GM06990 (cell line): ENCODE measurements around the gene TENT4B.

Source experiments
- DNase-seq: peaks from one replicate; pipeline ENCODE4 v3.0.0-alpha.2; 2011; ENCODE audit not compliant: insufficient read length; ENCODE audit errors: extremely low read depth
- H3K27me3 ChIP-seq: replicated peaks from 2 replicates; pipeline ENCODE4 v1.6.0; 2011; ENCODE audit warnings: low read length; ENCODE audit not compliant: control insufficient read depth, insufficient read depth
- H3K36me3 ChIP-seq: 2 replicates; pipeline ENCODE4 v1.5.1; 2011; ENCODE audit warnings: low read length; ENCODE audit not compliant: control insufficient read depth, insufficient read depth
- H3K4me3 ChIP-seq: replicated peaks from 2 replicates; pipeline ENCODE4 v1.5.1; 2011; ENCODE audit warnings: low read depth, mild to moderate bottlenecking, control low read depth, low read length
- TF ChIP-seq, protein P1 (sequence below): IDR thresholded peaks from 2 replicates; pipeline ENCODE4 v1.5.1; 2011; ENCODE audit warnings: low read length, control low read depth, mild to moderate bottlenecking, inconsistent platforms; ENCODE audit not compliant: insufficient read depth, poor library complexity, severe bottlenecking

Gene TENT4B

DNA sequence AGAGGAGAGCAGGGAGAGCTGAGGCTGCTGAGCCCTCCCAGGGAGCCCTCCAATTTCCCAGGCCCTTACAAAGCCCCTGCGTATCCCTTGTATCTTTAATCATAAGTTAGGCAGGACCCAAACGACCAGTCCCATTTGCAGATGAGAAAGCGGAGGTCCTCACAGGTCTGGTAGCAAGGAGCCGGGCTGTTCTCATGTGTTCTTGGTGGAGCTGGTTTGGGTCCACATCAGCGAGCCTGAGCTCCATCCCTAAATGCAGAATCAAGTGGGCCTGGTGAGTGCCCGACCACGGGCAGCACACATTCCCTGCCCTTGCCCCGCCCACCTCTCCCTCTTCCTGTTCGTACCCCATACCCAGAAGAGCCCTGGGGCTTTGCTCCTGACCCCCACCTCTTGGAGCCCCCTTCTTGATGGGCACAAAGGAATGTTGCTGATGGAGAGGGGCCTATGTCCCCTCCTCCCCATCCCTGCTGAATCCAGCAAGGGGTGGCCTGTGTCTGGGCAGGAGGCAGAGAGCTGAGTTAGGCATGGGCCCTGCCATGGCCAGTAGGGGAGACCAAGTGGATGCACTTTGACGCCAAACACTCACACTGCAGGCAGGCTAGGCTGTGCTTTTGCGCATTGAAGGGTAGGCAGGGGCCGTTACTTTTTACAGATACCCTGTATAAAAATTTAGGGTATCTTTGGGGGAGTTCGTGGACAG lies 95.0 kb downstream of the TENT4B start:
- no peaks in the 10 kb centered on the region for H3K36me3 ChIP-seq
- no peak overlapping the region for H3K4me3 ChIP-seq
- no peaks in the 10 kb centered on the region for H3K27me3 ChIP-seq
- no peak for DNase-seq
- TF ChIP-seq, protein P1, sequence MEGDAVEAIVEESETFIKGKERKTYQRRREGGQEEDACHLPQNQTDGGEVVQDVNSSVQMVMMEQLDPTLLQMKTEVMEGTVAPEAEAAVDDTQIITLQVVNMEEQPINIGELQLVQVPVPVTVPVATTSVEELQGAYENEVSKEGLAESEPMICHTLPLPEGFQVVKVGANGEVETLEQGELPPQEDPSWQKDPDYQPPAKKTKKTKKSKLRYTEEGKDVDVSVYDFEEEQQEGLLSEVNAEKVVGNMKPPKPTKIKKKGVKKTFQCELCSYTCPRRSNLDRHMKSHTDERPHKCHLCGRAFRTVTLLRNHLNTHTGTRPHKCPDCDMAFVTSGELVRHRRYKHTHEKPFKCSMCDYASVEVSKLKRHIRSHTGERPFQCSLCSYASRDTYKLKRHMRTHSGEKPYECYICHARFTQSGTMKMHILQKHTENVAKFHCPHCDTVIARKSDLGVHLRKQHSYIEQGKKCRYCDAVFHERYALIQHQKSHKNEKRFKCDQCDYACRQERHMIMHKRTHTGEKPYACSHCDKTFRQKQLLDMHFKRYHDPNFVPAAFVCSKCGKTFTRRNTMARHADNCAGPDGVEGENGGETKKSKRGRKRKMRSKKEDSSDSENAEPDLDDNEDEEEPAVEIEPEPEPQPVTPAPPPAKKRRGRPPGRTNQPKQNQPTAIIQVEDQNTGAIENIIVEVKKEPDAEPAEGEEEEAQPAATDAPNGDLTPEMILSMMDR: no peak

DNA sequence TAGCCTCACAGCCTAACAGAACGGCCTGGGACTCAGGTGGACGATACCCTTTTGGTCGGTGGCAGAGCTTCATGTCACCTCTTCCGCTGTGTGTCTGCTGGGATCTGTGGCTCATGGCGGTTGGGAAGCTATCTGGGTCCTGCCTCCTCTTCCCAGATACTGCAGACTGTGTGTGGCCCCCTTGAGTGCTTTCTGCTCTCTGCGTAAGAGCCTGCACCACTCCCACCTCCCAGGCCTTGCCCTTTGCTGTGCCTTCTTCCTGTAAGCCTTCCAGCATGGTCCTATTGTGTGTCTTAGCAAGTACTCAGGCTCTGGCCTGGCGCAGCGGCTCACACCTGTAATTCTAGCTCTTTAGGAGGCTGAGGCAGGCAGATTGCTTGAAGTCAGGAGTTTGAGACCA lies 95.7 kb downstream of the TENT4B start:
- Histone ChIP-seq H3K27me3 (no peaks in the 10 kb centered on the region), H3K4me3 (no peak overlapping the region), H3K36me3 (no peaks in the 10 kb centered on the region)
- no peak for DNase-seq
- TF ChIP-seq, protein P1: no peak

DNA sequence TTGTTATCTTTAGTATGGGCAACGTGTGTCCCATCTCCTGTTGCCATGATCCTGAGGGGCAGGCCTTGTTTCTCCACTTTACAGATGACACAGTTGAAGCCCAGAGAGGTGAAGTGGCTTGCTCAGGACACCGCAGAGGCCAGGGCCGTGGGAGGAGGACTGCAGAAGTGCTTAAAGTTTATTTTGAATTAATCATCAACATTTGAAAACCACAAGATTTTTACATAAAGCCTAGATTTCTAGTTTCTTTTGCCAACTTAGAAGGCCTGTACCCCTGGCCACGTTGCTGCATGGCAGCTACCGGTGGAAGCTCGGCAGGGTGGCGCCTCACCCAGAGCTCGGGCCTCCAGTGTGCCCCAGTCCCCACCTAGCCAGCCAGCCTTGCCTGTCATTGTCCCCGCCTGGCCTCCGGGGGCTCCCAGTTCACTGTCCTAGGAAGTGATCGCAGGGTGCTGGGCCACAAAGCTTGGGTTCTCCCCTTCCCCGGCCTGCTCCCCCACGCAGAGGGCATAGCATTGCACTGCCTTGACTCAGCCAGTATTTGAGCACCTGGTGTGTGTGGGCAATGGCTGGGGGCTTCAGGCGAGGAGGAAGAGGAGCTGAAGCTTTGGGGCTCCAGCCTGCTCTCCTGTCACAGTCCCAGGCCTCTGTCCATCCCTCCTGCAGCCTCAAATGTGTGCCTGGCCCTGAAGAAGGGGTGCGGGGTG lies 98.4 kb downstream of the TENT4B start:
- TF ChIP-seq, protein P1: no peak
- Histone ChIP-seq H3K36me3 (no peaks in the 10 kb centered on the region), H3K27me3 (no peaks in the 10 kb centered on the region), H3K4me3 (no peak overlapping the region)
- DNase-seq: no peak

DNA sequence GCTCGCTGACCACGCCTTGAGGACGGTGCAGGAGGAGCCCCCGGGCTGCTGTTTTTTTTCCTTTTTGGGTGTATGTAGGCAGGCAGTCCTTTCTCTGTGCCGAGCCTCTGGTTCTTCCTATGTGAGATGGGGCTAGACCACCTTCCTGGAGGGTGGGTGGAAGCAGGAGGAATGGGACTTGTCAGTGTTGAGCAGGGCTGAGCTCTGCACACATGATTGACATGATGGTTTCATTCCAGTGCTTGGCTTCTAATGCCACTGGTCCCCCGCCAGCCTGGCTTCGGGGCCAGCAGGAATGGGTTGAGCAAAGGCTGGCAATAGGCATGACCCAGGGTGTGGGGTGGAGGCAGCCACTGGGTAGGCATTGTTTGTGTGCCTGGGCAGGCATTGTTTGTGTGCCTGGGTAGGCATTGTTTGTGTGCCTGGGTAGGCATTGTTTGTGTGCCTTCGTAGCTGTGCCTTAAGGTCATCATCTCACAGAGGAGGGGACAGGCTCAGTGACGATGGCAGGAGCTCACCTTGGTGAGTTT lies 99.0 kb downstream of the TENT4B start:
- H3K27me3 ChIP-seq: no peaks in the 10 kb centered on the region
- H3K36me3 ChIP-seq: no peaks in the 10 kb centered on the region
- H3K4me3 ChIP-seq: no peak overlapping the region
- TF ChIP-seq, protein P1: no peak
- DNase-seq: no peak

DNA sequence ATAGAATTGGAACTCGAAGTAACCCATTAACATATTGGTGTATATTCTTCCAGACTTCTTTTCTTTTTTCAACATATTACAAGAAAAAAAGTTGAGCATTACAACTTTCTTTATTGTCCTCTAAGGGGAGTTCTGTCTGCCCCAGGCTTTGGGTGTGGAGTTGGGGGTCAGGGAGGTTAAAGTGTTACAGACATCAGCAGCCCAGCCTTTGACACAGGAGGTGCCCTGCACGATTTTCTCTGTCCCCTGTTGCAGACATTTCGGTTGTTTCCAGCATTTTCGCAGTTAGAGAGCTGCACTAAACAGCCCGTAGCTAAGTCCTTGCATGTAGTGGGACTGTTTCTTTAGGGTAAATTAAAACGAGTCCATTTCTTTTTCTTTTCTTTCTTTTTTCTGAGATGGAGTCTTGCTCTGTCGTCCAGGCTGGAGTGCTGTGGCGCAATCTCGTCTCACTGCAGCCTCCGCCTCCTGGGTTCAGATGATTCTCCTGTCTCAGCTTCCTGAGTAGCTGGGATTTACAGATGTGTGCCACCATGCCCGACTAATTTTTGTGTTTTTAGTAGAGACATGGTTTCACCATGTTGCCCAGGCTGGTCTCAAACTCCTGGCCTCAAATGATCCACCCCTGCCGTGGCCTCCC lies 99.9 kb downstream of the TENT4B start:
- TF ChIP-seq, protein P1: no peak
- Histone ChIP-seq H3K4me3 (no peak overlapping the region), H3K27me3 (no peaks in the 10 kb centered on the region), H3K36me3 (no peaks in the 10 kb centered on the region)
- DNase-seq: no peak
